Measurements from ENCODE around the gene DNAH14.
"Not testable (repeated sequence)": the region's sequence is repeated elsewhere in the genome, so short reads cannot be mapped to it uniquely, and the experiment has no call there.

The DNAH14 gene

DNA sequence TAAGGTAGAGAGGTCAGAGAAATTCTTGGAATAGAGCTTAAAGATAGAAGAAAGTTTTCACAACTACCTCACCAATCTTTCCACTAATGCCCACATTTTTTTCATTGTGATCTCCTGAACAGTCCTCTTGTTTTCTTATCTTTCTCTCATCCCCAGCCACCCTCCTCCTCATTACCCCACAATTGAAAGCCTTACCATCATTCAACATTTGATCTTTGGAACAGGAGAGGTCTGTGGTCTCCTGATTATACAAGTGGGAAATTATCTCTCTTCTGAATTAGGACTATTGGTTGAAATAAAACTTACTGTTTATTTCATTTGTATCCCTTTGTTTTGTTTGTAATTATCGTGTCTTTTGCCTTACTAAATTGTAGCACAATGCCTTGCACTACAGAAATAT, 29.6 kb downstream of the DNAH14 start:
- Histone ChIP-seq H3K4me1 (no peaks in the 10 kb centered on the region), H2AFZ (no peak overlapping the region), H3K36me3 (ENCODE audit: control insufficient read depth, insufficient read depth, low read length) (no peaks in the 10 kb centered on the region), H3K79me2 (no peaks in the 10 kb centered on the region), H3K9ac (no peak overlapping the region), H3K4me3 (ENCODE audit: low read depth, low read length) (no peak overlapping the region), H3K9me3 (ENCODE audit: control insufficient read depth, low read length) (no peaks in the 10 kb centered on the region), H3K27me3 (ENCODE audit: control insufficient read depth, insufficient read depth, low read length) (no peaks in the 10 kb centered on the region), H3K4me2 (ENCODE audit: low read length) (no peak overlapping the region), H3K27ac (no peak overlapping the region)
- TF ChIP-seq, protein P1, sequence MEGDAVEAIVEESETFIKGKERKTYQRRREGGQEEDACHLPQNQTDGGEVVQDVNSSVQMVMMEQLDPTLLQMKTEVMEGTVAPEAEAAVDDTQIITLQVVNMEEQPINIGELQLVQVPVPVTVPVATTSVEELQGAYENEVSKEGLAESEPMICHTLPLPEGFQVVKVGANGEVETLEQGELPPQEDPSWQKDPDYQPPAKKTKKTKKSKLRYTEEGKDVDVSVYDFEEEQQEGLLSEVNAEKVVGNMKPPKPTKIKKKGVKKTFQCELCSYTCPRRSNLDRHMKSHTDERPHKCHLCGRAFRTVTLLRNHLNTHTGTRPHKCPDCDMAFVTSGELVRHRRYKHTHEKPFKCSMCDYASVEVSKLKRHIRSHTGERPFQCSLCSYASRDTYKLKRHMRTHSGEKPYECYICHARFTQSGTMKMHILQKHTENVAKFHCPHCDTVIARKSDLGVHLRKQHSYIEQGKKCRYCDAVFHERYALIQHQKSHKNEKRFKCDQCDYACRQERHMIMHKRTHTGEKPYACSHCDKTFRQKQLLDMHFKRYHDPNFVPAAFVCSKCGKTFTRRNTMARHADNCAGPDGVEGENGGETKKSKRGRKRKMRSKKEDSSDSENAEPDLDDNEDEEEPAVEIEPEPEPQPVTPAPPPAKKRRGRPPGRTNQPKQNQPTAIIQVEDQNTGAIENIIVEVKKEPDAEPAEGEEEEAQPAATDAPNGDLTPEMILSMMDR (IDR thresholded peaks at IDR 0.05), result no peak

DNA sequence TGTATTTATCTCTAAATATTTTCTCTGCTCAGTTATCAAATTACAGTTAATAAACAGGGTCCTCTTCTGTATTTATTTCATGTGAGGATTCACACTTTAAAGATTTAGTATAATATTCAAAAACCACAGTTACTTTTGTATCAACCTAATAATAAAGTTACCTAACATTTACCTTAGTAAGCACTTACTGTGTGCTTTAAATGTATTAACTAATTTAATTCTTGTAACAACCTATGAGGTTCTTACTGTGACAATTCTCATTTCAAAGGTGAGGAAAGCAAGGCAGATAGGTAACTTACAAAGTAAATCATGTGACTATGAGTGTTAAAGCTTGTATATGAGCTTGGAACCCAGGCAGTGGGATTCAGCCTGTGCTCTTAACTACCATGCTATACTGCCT, 30.2 kb downstream of the DNAH14 start:
- Histone ChIP-seq H3K4me2 (ENCODE audit: low read length) (no peak overlapping the region), H3K27me3 (ENCODE audit: control insufficient read depth, insufficient read depth, low read length) (no peaks in the 10 kb centered on the region), H3K27ac (no peak overlapping the region), H3K9ac (no peak overlapping the region), H3K9me3 (ENCODE audit: control insufficient read depth, low read length) (no peaks in the 10 kb centered on the region), H3K79me2 (no peaks in the 10 kb centered on the region), H3K4me3 (ENCODE audit: low read depth, low read length) (no peak overlapping the region), H2AFZ (no peak overlapping the region), H3K36me3 (ENCODE audit: control insufficient read depth, insufficient read depth, low read length) (no peaks in the 10 kb centered on the region), H3K4me1 (no peaks in the 10 kb centered on the region)
- TF ChIP-seq, protein P1 (IDR thresholded peaks at IDR 0.05), result no peak

DNA sequence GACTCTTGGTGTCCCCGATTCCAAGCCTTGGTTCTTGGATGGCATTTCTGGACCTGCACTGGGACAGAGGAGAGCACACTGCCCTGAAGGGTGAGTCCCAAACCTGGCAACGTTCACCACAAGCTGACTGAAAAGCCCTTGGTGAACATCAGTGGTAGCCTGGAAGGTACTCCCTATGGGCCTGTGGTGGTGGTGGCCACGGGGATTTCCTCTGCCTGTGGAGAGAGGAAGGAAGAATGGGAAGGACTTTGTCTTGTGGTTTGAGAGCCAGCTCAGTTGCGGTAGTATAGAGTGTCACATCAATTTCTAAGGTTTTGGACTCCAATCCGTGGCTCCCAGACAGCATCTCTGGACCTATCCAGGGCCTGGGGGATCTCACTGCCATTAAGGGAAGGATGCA, 50.7 kb downstream of the DNAH14 start:
- no peak overlapping the region for H2AFZ ChIP-seq
- no peaks in the 10 kb centered on the region for H3K4me1 ChIP-seq
- no peak overlapping the region for H3K4me3 ChIP-seq (ENCODE audit: low read depth, low read length)
- no peaks in the 10 kb centered on the region for H3K79me2 ChIP-seq
- H3K9ac ChIP-seq, result no peak overlapping the region
- no peaks in the 10 kb centered on the region for H3K9me3 ChIP-seq (ENCODE audit: control insufficient read depth, low read length)
- no peaks in the 10 kb centered on the region for H3K36me3 ChIP-seq (ENCODE audit: control insufficient read depth, insufficient read depth, low read length)
- TF ChIP-seq, protein P1 (IDR thresholded peaks at IDR 0.05), result no peak
- H3K27me3 ChIP-seq (ENCODE audit: control insufficient read depth, insufficient read depth, low read length), result no peaks in the 10 kb centered on the region
- H3K4me2 ChIP-seq (ENCODE audit: low read length), result no peak overlapping the region
- H3K27ac ChIP-seq, result no peak overlapping the region

DNA sequence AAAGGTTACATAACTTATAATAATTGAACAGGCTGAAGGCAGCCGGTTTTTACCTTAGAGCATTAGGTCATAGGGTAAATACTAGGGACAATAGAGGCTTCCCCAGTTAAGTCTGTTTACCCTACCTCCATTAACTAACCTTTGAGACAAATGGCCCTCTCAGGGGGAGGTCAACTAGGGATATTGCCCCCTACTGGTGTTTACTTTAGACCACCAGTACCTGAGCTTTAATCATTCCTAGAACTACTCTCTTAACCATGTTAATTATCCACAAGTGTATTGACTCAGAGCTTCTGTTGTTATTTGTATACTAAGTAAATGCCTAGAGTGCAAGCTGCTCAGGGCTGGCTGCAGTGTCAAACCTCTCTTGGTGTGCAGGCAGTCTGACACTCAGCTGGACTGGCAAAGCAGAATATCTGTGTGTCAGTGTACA, 52.5 kb downstream of the DNAH14 start:
- not testable (repeated sequence) for H3K4me2 ChIP-seq (ENCODE audit: low read length); H3K27ac ChIP-seq; H3K36me3 ChIP-seq (ENCODE audit: control insufficient read depth, insufficient read depth, low read length); H3K9ac ChIP-seq; H3K79me2 ChIP-seq; H3K4me1 ChIP-seq; H2AFZ ChIP-seq; H3K4me3 ChIP-seq (ENCODE audit: low read depth, low read length); H3K27me3 ChIP-seq (ENCODE audit: control insufficient read depth, insufficient read depth, low read length); H3K9me3 ChIP-seq (ENCODE audit: control insufficient read depth, low read length)

DNA sequence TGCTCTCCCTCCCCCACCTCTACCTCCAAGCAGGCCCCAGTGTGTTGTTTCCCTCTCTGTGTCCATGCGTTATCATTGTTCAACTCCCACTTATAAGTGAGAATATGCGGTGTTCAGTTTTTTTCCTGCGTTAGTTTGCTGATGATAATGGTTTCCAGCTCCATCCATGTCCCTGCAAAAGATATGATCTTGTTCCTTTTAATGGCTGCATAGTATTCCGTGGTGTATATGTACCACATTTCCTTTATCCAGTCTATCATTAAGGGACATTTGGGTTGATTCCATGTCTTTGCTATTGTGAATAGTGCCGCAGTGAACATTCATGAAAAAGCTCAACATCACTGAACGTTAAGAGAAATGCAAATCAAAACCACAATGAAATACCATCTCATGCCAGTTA, 58.6 kb downstream of the DNAH14 start:
- H3K36me3 ChIP-seq (ENCODE audit: control insufficient read depth, insufficient read depth, low read length), result no peaks in the 10 kb centered on the region
- no peak overlapping the region for H3K9ac ChIP-seq
- TF ChIP-seq, protein P1 (IDR thresholded peaks at IDR 0.05), result no peak
- no peak overlapping the region for H2AFZ ChIP-seq
- no peak overlapping the region for H3K4me2 ChIP-seq (ENCODE audit: low read length)
- no peaks in the 10 kb centered on the region for H3K4me1 ChIP-seq
- no peaks in the 10 kb centered on the region for H3K79me2 ChIP-seq
- no peaks in the 10 kb centered on the region for H3K9me3 ChIP-seq (ENCODE audit: control insufficient read depth, low read length)
- no peak overlapping the region for H3K4me3 ChIP-seq (ENCODE audit: low read depth, low read length)
- no peak overlapping the region for H3K27ac ChIP-seq
- no peaks in the 10 kb centered on the region for H3K27me3 ChIP-seq (ENCODE audit: control insufficient read depth, insufficient read depth, low read length)
